Measurements from ENCODE around the gene CFAP92.

CFAP92 gene, protein sequence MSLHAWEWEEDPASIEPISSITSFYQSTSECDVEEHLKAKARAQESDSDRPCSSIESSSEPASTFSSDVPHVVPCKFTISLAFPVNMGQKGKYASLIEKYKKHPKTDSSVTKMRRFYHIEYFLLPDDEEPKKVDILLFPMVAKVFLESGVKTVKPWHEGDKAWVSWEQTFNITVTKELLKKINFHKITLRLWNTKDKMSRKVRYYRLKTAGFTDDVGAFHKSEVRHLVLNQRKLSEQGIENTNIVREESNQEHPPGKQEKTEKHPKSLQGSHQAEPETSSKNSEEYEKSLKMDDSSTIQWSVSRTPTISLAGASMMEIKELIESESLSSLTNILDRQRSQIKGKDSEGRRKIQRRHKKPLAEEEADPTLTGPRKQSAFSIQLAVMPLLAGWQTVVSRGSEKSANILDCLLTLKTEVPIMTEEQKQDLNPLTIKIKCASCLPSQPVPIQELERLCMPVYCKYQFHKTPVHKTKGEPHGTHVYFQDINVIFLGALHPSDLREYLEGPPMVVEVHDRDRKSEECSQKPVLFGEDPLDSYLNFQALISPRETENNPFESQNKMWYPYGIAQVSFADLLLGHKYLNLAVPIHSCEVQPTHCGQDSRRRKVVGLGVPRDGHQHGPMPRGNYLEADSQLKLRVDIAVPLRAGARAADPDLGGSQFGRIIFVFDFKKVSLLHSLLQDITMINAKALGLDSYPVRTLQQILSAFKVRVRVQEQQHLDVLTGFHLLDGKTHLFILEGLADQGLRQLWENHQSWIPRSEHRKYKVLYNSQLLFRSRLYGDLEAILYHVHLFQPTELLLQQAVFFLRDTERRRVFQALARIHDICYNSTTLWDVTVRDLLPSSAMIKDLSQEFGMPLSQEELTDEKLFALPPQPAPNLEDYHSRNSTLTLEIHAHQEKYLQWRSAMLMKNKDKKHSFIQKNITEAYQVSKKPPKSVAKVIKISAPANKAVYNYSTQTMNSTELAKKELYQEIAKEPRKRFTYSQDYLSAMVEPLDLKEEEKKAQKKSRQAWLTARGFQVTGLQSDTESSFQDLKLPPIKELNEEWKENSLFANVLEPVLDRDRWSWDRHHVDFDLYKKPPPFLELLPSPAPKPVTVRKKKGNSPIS

DNA sequence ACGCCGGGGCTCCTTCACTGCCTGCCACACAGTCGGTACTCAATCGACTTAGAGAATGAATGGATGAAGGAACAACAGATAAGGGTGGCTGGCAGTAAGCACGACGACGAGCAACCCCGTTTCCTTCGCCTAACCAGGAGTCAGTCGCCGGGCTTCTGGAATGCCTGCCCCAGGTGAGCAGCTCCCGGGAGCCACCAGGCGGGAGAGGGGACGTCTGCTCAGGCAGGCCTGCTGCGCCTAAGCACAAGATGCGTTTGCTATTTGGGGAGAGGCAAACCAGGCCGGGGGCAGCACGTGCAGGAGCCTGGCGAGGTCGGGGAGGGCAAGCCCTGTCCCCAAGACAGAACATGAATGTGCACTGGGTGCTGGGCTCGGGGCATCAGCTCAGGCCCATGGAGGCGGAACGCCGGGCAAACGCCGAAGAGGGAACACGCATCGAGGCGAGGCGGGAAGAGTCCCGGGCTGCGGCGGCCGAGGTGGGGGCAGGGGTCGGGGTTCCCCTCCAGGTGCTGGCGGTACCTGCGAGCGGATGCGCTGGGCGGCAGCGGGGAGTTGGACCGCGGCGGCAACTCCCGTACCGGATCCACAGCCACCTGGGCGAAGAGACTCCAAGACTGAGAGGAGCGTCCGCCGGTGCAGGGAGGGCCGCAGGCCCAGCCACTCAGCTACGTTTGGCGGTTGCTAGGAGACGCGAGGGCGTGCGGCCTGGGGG is at the start of gene CFAP92:
Gene CFAP92 (minus strand): TSS at position 616 of the 712 bp plus-strand sequence. CDS start 772 bp downstream, outside the sequence.
- DNase-seq (ENCODE audit: low read depth) = no peak

DNA sequence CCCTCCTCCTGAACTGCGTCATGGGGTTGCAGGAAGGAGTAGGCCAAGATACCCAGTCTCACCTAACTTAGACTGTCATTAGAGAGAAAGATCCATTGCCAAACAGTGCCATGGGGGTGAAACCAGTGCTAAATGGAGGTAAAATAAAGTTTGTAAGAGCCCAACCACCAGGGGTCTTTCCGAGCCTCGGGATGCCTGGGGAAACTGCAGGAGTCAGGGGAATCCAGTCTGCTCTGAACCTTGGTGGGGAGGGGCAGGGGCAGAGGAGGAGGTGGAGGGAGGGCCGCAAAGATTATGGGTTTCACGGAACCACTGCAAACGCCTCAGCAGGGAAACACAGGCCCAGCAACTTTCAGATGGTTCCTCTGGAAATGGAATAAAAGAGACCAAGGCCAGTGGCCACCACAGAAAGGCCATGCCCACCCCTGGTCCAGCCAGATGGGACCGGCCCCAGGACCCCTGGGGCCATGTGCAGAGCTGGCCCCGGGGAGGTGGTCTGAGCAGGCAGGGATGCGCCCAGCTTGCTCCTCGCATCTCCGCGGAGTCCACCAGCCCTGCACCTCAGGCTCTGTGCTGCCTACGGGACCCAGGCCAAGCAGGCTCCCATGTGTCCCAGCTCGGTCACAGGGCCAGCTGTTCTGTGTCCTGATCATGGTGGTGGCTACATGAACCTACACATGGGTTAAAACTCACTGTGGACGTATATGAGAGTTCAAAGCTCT is 46.9 kb upstream of the CFAP92 start:
- DNase-seq (ENCODE audit: low read depth) = no peak

DNA sequence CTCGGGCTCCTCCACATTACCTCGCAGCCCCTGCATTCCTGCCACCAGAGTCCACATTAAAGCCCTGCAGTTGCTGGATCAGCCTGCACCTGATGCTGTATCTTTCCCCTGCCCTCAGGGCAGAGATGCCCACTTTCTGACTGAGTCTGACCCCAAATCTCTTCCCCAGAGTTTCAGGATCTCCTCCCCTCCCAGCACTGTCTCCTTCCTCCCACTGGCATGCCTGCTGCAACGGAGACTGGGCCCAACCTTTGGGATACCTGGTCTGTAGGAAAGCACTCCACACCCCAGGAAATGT is 46.1 kb upstream of the CFAP92 start:
- DNase-seq (ENCODE audit: low read depth) = no peak

DNA sequence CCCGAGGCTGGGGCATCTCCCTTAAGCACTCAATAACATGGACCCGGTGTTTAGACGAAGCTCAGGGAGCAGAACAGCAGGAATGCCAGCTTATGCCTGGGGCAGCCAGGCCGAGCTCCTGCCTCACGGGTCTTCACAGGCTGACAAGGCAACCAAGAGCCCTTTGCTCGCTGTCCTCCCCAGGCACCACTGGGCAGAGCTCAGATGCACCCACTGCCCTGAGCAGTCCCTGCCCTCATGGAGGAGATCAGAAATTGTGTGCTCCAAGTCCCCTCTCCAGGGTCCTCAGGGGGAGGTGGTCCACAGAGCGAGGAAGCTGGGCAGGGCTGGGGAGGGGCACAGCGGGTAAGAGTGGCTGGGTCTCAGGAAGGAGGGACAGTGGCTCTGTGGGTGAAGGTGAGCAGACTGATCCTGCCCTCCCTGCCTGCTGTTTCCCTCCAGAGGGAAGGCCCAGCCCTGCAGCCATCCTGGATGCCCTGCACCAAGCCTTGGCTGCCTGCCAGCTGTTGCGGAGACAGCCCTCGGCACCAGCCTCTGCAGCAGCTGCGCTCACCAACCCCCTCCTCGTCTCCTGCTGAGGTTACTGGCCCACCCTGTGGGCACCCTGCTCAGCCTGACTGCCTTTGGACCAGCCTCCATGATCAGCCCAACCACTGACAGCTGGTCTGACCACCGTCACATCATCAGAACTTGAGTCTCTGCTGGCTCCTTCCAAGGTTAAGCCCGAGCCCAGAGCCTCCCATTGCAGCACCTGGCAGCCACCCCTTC is 45.6 kb upstream of the CFAP92 start:
- DNase-seq (ENCODE audit: low read depth) = no peak

DNA sequence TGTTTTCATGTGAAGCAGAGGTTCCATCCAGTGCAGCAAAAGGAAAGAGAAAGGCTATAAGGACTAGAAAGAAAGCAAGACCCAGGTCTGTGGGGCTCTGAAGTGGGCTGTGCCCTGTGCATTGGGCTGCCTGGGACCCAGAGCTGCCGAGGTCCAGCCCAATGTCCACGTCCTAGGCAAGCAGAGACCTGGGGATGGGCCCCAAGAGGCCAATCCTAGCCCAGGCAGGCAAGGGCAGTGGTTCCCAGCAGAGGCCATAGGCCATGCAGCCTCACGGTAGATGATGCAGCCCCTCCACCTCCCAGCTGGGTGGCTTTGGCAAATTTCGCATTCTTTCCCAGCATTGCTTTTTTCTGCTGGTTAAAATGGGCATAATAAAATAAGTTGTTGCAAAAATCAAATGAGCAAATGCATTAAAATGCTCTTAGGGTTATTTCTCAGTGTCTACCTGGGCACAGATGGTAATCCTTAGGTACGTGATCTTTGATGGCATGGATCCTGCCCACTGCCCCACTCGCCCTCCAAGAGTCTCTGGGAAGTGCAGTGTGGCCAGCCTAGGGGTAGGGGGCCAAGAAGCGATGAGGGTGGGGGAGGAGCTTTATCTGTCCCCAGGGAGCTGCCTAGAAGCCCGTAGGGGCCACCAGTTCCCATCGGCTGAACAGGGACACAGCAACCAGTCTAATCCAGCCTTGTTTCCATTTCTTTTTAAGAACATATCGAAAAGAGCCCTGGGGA is 44.4 kb upstream of the CFAP92 start:
- no peak for DNase-seq (ENCODE audit: low read depth)

DNA sequence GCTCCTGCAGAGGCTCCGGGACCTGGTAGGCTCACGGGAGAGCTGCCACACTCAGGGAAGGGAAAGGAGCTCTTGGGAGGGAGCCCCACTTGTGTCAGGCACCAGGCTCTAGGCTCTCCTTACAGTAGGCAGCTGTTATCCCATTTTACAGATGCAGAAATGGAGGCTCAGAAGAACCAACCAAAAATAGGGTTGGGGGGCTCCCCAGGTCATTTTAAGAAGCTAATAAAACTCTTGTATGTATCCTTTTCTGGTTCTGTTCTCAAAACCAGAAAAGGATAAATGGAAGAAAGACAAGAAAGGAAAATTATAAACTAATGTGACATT is 43.2 kb upstream of the CFAP92 start:
- DNase-seq (ENCODE audit: low read depth) = no peak

DNA sequence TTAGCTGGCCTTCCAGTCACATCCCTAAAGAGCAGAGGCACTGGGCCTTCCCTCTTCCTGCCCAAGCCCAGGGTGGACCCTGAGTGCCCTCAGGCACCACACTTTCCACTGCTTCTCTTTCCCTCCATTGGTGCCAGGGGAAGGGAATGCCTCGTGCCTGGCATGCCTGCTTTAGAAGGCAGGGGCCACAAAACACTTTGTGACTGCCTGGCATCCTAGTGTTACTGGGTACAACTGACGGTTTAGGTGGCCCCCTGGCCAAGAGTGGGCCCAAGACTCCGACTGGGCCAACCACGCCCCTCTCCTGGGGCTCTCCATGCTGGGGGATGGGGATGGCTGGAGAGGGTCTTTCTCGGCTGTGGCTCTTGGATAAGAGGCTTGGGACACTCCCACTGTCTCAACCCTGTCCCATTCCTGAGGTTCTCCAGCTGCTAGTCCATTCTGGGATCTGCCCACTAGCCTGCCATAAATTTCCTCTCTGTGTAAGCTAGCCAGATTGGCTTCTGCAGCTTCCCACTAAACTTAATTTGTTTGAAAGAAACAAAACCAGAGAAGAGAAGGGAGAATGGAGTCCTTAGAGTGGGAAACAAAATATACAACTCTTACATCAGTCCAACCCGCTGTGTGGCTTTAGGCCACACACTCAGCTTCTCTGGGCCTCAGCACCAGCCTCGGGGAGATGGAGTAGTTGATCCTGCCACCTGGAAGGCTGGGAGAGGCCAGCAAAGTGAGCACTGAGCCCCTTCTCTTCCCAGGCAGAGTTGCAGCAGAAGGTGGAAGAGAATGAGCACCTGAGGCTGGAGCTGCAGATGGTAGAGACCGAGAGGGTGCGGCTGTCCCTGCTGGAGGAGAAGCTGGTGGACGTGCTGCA is 42.6 kb upstream of the CFAP92 start:
- no peak for DNase-seq (ENCODE audit: low read depth)

DNA sequence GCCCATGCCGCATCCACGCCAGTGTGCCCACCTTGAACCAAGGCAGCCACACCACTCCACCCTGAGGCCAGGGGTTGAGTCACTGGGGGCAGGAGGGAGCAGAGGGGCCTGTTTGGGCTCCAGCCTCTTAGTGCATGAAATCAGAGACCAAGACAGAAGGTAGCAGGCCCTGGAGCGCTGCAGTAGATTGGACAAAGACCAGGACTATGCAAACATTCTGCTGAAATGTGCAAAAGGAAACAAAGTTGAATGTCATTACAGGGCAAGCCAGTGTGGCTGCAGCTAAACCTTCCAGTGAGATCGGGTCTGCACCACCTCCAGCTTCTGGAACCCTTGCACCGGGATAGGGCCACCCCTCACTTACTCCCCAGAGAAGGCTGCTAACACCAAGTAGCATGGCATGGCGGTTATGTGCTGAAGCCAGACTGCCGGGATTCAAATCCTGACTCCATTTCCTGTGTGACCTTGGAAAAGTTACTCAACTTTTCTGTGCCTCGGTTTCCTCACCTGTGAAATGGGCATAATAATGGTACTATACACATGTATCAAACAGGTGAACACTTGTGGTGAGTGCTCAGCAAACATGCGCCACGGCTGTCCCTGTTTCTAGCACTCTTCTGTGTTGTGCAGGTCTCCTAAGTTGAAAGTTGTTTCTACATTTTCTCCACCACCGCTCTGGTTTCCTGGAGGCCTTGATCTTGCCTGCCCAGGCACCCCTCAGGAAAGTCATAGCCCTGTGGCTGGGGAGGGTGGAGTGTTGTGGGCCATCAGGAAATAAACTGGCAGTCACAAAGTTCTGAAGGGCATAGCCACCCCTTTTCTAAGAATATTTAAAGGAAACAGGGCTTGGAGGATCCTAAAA is 41.7 kb upstream of the CFAP92 start:
- no peak for DNase-seq (ENCODE audit: low read depth)

DNA sequence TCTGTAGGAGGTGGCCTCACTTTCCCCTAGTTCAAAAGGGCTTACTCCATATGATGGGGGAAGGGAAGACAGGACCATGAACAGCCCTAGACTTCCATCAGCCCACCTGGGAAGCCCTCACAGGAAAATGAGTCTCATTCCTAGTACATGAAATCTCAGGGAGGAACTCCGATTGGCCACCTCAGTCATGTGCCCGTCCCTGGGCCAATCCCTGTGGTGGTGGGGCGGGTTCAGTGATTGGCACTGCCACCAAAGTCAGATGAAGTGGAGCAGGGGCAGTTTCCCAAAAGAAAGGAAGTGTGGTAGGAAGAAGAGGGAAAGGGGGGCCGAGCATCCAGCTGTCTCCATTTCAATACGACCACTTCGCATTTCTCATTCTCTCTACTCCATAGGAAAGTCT is 40.8 kb upstream of the CFAP92 start:
- no peak for DNase-seq (ENCODE audit: low read depth)

DNA sequence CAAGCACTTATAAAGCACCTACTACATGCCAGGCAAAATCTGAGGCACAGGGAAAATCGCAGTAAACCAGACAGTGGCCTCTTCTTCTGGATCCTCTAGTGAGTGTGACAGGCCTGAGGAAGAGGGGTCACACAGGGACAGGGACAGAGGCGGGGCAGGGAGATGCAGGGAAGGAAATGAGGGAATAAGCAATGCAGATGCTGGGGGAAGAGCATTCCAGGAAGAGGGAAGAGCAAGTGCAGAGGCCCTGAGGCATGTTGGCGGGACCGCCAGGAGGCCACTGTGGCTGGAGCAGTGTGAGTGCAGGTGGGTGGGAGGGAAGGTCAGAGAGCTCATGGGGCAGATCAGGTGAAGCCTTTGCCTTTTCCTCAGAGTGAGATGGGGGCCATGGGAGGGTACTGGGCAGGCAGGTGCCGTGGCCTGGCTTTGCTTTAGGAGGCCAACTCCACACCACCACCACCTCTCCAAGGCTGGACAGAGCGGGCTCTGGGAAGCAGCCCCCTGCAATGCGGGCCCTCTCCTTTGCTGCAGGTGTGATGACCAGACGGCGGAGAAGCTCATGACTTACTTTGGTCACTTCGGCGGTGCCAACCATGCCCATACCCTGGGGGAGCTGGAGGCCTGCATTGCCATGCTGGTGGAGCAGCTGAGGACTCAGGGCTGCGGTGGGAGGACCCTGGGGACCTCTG is 39.9 kb upstream of the CFAP92 start:
- no peak for DNase-seq (ENCODE audit: low read depth)

DNA sequence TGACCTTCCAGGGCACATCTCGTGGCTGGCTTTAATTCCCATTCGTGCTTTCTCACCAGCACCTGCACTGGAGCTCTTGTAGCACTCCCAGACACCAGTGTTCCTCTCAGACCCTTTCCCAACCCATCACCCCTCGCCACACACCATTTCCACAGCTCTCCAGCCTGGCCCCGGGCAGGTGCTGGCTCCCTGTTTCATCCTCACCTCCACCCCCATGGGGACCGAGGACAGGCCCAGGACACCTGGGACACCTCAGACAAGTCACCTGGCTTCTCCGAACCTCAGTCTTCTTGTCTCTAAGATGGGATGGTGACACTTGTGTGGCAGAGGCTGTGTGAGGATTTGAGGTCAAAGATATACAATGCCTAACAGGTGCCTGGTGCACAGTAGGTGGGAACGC is 39.3 kb upstream of the CFAP92 start:
- no peak for DNase-seq (ENCODE audit: low read depth)

DNA sequence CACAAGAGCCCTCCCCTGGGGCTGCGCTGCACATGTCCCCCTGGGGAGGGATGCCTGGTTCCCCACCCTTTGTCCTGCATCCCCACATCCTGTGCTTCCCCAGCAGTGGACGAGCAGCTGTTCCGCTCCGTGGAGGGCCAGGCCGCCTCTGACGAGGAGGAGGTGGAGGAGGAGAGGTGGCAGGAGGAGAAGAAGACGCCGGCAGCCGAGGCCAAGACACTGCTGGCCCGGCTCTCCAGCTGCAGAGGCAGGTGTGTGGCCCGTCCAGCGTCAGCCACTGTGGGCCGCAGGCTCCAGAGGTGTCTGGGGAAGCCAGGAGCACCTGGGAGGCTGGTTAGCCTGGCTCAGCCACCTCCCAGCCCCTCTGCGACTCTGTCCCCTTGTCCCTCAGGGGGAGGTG is 38.8 kb upstream of the CFAP92 start:
- no peak for DNase-seq (ENCODE audit: low read depth)

DNA sequence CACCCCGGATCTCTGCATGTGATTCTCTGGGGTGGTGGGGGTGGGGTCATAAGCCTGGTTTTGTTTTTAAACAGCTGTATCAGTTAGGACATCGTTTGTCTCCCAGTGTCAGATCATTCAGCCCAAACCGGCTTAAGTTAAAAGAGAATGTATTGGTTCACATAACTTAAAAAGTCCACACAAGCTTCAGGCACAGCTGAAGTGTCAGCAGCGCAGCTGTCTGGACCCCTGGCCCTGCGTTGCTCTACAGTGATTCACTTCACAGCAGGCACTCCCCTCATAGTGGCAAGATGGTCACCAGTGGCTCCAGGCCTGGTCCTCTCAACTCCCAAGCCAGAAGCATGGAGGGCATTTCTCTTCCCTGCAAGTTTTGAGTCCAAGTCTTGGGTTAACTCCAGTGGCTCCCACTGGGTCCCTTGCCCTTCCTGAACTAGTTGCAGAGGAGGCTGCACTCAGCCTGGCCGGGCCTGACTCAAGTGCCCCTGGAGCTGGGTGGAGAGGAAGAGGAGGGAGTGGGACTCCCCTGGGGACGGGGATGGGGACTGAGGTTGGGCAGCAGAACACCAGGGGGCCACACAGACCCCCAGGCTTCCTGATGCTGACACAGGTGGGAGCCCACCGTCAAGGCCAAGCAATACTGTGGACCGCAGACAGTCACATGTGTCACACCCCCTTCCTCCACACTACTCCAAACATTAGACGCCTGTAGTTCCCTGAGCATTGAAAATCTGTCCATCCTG is 37.8 kb upstream of the CFAP92 start:
- no peak for DNase-seq (ENCODE audit: low read depth)

DNA sequence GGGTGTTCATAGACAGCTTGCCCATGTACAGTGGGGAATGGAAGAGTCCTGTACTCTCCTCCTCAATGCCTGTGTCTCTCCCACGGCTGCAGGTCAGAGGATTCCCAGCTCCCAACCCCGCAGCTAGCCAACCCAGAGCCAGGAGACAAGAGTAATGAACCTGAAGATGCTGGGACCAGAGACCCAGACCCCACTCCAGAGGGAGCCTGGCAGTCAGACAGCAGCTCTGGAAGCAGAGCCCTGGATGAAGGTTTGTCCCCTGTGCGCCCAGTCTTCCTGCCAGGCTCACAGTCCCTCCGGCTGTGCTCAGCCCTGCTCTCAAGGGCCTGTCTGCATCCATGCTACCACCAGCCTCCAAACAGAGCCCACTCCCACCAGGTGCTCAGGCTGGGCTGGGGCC is 36.7 kb upstream of the CFAP92 start:
- no peak for DNase-seq (ENCODE audit: low read depth)

DNA sequence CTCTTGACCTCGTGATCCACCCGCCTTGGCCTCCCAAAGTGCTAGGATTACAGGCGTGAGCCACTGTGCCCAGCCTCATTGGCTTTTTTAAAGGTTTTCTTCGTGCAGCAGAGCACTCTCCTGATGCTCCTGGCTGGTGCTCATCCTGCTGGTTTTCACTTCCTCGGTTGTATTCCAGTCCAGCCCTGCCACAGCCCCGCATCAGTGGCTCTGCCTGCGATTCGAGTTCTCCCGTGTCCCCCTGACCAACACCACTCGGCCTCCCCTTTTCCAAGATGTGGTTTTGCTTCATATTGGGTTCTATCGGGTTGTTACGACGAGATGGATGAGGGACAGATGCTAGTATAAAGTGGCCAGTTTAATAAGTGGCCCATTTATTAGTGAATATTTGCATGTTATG is 35.0 kb upstream of the CFAP92 start:
- no peak for DNase-seq (ENCODE audit: low read depth)

DNA sequence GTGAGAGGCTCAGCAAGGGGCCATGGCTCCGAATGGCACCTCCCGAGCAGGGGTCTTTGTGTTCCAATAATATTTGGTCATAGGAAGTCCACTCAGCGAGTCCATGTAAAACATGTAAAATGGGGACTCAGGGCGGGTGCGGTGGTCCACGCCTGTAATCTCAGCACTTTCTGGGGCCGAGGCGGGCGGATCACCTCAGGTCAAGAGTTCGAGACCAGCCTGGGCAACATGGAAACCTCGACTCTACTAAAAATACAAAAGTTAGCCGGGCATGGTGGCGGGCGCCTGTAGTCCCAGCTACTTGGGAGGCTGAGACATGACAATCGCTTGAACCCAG is 33.6 kb upstream of the CFAP92 start:
- DNase-seq (ENCODE audit: low read depth) = no peak

Measured in fibroblast of gingiva (primary cell).